Fibroblast of skin of back (primary cell): ENCODE results near the gene PLXNB3.

Experiments
- DNase-seq: peaks from one replicate; pipeline ENCODE4 v3.0.0-alpha.2; 2013

PLXNB3 gene

DNA sequence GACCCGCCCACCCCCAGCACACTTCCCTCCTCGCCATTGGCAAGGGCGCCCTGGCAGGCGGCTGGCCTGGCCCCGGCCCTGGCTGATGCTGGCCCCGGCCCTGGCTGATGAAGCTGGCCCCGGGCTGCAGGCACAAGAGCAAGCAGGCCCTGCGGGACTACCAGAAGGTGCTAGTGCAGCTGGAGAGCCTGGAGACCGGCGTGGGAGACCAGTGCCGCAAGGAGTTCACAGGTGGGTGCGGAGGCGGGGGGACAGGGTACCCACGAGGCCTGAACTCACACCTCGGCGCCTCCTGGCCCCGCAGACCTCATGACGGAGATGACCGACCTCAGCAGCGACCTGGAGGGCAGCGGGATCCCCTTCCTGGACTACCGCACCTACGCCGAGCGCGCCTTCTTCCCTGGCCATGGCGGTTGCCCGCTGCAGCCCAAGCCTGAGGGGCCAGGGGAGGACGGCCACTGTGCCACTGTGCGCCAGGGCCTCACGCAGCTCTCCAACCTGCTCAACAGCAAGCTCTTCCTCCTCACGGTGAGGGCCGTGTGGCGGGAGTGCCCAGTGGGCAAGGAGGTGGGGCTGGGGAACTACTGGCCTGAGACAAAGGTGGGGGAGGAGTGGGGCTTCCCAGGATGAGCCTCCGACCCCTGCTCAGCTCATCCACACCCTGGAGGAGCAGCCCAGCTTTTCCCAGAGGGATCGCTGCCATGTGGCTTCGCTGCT, 10.7 kb downstream of the PLXNB3 start:
- DNase-seq, result no peak

DNA sequence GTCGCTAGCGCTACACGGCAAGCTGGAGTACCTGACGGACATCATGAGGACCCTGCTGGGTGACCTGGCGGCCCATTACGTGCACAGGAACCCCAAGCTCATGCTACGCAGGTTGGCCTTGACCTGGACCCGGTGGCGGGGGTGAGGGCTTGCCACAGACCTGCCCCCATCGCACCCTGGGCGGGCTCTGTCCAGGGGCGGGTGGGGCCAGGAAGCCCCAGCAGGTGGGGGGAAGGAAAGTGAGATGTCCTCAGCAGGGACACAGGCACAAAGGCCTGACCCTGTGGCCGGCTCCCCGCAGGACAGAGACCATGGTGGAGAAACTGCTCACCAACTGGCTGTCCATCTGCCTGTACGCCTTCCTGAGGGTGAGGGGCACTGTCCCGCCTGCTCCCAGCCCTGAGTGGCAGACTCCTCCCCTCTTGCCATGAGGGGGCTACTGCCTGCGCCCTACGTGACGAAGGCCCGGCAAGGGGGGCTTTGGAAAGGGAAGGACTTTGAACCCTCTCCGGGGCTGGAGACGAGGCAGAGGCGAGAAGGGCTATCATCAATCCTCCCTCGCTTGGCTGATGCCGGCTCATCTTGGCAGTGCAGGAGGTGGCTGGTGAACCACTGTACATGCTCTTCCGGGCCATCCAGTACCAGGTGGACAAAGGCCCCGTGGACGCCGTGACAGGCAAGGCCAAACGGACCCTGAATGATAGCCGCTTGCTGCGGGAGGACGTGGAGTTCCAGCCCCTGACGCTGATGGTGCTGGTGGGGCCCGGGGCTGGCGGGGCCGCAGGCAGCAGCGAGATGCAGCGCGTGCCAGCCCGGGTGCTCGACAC, 11.5 kb downstream of the PLXNB3 start:
- no peak for DNase-seq

DNA sequence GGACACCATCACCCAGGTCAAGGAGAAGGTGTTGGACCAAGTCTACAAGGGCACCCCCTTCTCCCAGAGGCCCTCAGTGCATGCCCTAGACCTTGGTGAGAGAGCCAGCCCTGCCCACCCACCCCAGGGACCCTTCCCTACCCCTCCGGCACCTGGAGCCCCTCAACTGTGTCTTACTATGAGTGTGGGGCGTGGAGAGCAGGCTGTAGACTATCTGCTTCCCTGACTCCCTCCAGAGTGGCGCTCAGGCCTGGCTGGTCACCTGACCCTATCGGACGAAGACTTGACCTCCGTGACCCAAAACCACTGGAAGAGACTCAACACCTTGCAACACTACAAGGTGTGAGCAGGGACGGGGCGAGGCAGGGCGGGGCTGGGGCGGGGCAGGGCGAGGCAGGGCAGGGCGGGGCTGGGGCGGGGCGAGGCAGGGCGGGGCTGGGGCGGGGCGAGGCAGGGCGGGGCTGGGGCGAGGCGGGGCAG, 12.1 kb downstream of the PLXNB3 start:
- no peak for DNase-seq

DNA sequence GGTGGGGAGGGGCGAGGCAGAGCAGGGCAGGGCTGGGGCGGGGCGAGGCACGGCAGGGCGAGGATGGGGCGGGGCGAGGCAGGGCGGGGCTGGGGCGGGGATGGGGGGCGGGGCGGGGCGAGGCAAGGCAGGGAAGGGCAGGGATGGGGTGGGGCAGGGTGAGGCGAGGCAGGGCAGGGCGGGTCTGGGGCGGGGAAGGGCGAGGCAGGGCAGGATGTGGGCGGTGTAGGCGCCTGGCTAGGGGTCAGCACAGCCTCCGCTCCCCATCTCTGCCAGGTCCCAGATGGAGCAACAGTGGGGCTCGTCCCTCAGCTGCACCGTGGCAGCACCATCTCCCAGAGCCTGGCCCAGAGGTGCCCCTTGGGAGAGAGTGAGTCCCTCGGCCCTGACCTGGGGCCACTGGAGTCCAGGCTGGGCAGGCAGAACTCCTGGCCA, 12.6 kb downstream of the PLXNB3 start:
- no peak for DNase-seq

DNA sequence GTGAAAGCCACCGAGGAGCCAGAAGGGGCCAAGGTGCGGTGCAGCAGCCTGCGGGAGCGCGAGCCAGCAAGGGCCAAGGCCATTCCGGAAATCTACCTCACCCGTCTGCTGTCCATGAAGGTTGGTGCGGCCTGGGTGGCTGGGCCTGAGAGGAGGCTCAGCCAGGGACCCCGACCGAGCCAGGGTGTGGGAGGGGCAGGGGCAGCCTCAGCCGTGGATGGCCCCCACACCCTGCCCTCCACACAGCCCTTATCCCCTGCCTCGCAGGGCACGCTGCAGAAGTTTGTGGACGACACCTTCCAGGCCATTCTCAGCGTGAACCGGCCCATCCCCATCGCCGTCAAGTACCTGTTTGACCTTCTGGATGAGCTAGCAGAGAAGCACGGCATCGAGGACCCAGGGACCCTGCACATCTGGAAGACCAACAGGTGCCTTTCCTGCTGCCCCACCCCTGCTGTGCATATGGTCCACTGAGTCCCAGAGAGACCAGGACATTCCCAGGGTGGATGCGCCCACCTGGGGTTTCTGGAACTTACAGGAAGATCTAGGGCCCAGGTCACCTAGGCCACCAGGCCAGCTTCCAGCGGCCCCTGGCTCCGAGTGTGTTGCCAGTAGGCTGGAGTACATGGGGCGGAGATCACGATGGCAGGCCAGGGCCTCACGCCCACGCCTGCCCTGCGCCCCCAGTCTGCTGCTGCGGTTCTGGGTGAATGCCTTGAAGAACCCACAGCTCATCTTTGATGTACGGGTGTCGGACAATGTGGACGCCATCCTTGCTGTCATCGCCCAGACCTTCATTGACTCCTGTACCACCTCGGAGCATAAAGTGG, 13.4 kb downstream of the PLXNB3 start:
- no peak for DNase-seq

DNA sequence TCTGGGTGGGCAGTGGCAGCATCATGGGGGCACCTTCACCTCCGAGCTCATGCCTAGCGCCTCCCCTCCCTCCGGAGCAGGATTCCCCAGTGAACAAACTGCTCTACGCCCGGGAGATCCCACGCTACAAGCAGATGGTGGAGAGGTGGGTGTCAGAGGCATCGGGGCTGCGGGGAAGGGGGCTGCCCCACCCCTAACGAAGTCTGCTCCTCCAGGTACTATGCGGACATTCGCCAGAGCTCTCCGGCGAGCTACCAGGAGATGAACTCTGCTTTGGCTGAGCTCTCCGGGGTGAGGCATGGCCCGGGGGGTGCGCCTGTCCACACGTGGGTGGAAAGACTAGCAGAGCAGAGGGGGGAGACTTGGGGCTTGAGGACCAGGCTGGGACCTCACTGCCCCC, 14.1 kb downstream of the PLXNB3 start:
- DNase-seq, result no peak

DNA sequence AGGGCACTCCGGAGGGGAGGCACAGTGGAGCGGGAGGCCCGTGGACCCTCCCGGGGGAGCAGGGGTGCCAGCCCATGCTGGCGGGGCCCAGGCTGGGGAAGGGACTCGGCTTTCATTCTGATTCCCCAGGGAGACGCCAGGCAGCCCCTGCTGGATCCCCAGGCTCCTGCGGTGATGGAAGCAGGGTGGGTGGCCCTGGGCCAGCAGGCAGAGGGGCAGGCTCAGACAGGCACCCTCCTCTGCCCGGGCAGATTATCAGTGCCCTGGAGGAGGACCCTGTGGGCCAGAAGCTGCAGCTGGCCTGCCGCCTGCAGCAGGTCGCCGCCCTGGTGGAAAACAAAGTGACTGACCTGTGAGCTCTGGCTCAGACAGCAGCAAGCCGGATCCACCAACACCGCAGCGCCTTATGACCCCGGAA, 14.6 kb downstream of the PLXNB3 start:
- no peak for DNase-seq

DNA sequence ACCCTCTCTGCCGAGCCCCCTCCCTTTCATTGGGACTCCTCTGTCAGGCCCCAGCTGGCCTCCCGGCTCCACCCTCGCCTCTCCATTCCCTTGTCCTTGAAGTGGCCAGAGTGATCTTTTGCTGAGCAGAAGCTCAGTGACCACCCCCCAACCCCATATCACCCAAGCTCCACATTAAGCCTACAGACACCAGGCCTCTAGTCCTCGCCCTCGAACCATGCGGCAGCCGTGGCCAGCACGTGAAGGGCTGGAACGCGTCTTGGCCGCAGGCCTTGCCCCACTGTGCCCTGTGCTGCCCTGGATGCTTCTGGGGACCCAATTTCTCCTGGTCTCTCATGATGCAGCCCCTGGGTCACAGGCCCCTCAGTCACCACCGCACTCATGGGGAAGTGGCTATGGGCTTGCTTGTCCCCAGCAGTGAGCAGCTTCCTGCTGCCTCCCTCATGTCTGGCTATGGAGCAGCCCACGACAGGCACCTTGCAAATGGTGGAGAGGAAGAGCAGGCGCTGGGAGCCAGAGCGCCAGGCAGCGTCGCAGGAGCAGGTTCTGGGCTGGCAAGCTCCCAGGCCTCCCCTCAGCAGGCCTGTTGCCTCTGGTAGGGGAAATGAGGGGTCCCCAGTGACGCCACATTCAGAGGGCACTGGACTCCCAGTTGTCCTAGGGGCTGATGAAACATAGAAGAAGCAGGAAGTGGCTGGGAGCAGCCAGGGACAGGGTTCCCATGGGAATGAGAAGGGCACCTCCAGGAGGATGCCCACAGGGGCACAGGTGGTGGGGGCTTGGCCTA, 16.0 kb downstream of the PLXNB3 start:
- no peak for DNase-seq

DNA sequence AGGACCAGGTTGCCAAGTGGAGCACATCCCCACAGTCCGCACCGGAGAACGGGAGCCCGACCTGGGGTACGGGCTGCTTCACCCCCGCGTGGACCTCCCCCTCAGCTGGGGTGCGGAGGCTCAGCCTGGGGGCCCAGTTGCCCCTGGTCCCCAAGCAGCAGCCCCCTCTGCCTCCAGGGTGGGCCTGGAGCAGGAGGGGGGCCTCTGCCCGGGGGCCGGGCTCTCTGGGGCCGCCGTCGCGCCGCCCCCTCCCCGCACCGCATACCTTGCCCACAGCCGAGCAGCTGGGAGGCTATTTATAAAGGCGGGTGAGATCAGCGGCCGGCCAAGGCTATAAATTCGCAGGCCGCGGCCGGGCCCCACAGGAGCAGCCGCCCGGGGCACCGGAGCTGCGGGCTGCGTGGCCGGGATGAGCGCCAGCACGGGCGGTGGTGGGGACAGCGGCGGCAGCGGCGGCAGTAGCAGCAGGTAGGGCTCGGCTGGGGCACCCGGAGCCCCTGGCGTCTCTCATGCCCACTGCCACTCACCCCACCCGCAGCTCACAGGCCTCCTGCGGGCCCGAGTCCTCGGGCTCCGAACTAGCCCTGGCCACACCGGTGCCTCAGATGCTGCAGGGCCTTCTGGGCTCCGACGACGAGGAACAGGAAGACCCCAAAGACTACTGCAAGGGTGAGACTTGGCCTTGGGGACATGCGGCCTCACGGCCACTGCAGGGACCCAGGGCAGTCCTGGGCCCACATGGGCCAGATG, 16.8 kb downstream of the PLXNB3 start, which contains the start of gene SRPK3:
Gene SRPK3, plus strand, starts transcription at position 364 of the 750 bp plus-strand sequence. Its CDS starts 46 bp downstream, at position 410.
- DNase-seq, result peak; percentile 5

DNA sequence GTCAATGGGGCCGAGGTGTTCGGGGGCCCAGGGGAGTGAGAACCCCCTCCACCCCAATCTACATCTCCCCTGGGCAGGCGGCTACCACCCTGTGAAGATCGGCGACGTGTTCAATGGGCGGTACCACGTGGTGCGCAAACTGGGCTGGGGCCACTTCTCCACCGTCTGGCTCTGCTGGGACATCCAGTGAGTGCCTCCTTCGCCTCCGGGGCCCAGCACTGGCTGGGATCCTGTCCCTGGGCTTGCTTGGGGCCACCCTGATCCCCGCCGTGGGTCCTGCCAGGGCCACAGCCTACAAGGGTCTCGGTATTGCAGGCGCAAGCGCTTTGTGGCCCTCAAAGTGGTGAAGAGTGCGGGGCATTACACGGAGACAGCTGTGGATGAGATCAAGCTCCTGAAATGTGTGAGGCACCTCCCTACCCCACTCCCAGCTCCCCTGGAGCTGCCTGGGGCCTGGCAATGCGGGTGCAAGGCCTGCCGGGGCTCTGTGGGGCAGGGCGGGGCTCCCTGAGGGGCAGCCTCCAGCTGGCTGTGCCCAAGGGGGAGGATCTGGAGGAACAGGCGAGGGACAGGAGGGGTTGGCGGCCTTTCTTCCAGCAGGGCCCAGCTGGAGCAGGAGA, 17.5 kb downstream of the PLXNB3 start:
- DNase-seq, result no peak

DNA sequence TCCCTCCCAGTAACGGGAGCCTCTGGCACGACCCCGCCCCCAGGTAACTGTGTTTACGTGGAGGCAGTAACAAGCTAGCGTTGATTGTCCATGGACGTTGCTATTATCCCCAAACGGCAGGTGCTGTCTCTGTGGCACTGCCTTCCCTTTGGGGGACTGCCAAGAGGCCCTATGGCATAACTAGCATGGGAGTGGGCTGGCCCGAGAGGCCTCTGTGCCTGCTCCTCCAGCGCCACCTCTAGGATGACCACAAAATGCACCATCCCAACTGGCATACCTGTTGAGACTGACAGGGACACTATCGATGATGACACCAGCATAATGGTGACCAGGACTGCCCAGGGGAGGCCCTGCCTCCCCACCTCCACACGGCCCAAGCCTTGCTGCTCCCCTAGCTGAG, 18.3 kb downstream of the PLXNB3 start:
- no peak for DNase-seq

DNA sequence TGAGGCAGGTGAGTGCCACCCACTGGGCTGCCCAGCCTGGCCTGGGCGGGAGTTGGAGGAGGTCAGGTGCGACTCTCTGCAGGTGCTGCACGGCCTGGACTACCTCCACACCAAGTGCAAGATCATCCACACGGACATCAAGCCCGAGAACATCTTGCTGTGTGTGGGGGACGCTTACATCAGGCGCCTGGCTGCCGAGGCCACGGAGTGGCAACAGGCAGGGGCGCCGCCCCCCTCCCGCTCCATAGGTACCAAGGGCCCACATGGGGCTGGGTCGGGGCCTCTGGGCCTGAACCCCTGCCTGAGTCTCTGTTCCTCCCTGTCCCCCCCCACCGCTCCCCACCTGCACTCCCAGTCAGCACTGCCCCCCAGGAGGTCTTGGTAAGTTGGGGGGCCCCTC, 18.8 kb downstream of the PLXNB3 start:
- DNase-seq, result no peak

DNA sequence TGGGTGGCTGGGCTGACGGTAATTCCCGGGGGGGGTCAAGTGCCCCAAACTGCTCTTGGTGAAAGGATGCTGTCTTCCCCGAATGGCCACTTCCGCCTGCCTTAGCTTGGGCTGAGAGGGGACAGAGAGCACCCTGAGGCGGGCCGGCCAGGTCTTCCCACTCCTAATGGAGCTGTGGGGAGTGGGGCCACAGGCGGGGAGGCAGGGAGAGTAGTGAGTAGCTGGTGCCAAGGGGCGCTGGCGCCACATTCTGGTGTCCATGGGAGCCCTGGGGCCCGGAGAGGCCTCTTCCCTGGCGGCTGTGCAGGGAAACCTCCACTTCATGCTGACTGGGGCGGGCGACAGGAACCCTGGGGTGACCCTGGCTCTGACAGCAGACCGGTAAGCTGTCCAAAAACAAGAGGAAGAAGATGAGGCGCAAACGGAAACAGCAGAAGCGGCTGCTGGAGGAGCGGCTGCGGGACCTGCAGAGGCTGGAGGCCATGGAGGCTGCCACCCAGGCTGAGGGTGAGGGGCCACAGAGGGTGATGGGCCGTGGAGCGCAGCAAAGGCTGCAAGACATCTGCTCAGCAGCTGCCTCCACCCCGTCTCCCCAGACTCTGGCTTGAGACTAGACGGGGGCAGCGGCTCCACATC, 19.4 kb downstream of the PLXNB3 start:
- no peak for DNase-seq

DNA sequence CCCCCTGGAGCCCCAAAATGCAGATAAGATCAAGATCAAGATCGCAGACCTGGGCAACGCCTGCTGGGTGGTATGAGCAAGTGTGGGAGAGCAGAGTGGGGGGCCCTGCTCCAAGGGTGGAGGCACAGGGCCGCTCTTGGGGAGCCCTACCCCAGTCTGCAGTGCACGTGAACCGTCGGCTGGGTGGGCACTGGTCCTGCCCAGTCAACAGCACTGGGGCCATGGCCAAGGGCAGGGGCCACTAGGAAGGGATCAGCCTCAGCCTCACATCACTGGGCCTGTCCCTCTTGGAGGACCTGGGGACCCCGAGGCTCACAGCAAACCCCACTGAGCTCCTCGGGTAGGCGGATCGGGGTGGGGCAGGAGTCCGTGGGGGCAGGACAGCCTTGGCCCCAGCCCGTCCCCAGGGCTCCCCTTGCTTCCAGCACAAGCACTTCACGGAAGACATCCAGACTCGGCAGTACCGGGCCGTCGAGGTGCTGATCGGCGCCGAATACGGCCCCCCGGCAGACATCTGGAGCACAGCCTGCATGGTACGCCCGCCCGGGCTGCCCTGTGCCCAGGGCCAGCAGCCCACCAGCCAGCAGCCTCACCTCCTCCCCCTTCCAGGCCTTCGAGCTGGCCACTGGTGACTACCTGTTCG, 20.4 kb downstream of the PLXNB3 start:
- no peak for DNase-seq

DNA sequence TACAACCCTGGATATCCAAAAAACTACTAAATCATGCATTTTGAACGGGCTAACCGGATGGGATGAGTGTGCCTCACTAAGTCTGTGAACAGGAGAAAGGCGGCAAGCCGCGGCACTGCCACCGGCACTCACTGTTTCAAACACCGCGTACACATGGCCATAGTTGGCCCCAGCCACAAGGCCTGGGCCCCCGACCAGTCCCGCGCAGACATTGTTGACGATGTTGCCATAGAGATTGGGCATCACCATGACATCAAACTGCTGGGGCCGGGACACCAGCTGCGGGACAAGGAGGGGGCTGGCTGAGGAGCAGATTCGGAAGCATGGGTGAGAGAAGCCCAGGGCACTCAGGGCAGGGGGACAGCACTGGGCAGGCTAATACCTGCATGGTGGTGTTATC, 22.6 kb downstream of the PLXNB3 start:
- DNase-seq, result no peak

DNA sequence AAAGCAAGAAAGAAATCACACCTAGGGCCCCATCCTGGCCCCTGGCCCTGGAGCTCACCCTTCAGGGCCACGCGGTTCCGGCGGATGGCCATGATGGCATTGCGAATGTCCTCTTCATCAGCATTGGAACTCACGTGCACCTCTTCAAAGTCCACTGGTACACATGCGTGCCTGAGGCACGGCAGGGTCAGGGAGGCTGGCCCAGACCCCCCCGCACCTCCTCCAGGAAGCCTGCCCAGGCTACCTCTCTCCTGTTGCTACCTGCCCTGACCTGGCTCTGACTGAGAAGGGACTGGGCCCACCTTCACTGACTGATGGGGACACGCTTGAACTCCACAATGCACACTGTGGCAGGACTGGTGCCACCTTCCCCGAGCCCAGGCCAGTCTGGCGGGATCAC, 25.6 kb downstream of the PLXNB3 start:
- no peak for DNase-seq

DNA sequence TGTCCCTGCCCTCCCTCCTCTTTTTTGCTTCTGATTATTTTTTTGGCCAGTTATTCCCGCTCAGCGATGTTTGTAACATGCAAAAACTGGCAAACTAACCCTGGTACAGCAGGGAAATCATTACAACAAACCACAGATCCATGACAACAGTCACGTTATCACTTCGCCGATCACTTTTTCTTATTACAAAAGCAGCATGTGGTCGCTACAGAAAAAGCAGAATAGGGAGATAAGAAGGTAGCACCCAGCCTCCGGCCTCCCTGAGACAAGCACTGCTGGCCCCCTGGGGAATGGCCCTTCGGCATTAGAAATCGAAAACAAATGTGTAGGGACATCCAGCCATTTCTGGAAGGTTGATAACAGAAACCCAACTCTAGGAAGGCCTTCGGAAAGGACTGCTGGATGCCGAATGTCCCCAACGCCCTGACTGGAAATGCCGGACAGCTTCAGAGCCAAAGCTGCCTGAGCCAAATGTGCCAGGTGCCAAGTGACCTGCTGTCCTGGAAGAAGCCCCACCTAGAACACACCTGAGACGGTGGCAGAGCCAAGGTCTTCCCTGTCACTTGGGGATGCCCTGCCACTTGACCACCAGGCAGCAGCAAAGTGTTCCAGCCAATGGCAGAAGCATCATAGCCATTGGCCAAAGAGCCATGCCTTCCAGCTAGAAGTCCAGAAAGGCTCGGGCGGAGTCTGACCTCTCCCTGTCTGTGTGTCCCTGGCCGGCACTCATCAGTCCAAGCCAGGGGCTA, 27.2 kb downstream of the PLXNB3 start:
- no peak for DNase-seq

DNA sequence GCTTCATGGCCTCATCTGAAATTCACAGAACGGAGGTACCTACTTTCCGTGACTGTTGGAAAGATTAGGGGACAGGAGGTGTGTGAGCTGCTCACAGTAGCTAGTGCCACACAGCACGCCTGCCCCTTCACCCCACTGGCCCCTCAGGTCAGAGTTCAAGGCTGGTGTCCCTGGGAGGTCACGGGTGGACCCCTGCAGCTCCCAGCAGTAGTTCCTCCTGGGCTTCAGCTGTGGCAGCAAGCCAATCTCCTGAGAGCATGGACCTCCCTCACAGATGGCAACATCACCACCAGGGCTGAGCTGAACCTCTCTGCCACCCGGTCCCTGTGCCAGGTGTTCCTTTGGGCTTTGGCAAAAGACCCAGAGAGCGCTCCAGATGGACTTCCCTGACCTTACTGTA, 28.3 kb downstream of the PLXNB3 start:
- no peak for DNase-seq

DNA sequence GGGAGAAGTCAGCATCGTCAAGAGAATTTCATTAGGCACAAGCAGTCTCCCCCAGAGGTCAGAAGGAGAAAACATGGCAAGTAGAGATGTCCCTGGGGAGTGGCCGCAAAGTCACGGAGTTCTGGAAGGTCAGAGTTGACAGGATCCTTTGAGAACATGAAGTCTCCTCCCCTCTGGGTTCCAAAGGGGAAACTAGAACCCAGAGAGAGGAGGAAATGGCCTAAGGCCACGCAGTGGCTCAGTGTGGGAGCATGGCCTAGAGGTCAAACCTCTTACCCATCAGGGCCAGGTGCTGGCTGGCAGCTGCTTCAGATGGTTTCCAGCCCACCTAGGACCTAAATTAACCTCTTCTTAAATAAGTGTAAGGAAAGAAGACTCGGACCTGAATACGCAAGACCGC, 29.2 kb downstream of the PLXNB3 start:
- no peak for DNase-seq
